Fibroblast of mammary gland (primary cell): ENCODE results near the gene CDH4.

ENCODE experiments used
- DNase-seq: peaks from one replicate; pipeline ENCODE4 v3.0.0-alpha.2; 2010; ENCODE audit warnings: low read depth
- H3K4me3 ChIP-seq: 2 replicates; pipeline ENCODE4 v1.5.1; 2011; ENCODE audit warnings: low read depth, mild to moderate bottlenecking, low read length, moderate library complexity; ENCODE audit not compliant: control insufficient read depth
- CTCF ChIP-seq: conservative IDR thresholded peaks from 2 replicates; pipeline ENCODE4 v1.5.1; 2011; ENCODE audit warnings: low read depth, low read length, inconsistent platforms; ENCODE audit not compliant: control insufficient read depth, insufficient read depth

The CDH4 gene

GRCh38 chr20:61815678-61816077, 563.6 kb downstream of the CDH4 start:
- no peak overlapping the region for H3K4me3 ChIP-seq
- DNase-seq: no peak
- TF ChIP-seq CTCF: no peak

GRCh38 chr20:61816606-61817460, 564.8 kb downstream of the CDH4 start:
- DNase-seq: no peak
- TF ChIP-seq CTCF: no peak
- H3K4me3 ChIP-seq: no peak overlapping the region

GRCh38 chr20:61817575-61817974, 565.5 kb downstream of the CDH4 start:
- no peak overlapping the region for H3K4me3 ChIP-seq
- DNase-seq: no peak
- no peak for TF ChIP-seq CTCF

GRCh38 chr20:61818746-61819573, 566.9 kb downstream of the CDH4 start:
- TF ChIP-seq CTCF: no peak
- H3K4me3 ChIP-seq: no peak overlapping the region
- no peak for DNase-seq

GRCh38 chr20:61819574-61819846, 567.4 kb downstream of the CDH4 start:
- DNase-seq: no peak
- no peak for TF ChIP-seq CTCF
- no peak overlapping the region for H3K4me3 ChIP-seq

- no peak for DNase-seq
- TF ChIP-seq CTCF: no peak
- no peak overlapping the region for H3K4me3 ChIP-seq
Measured at GRCh38 chr20:61819921-61820825, 568.1 kb downstream of the CDH4 start.
